Ishikawa (cell line): ENCODE data around the gene SNED1.

ENCODE experiments used
- CEBPB ChIP-seq: IDR thresholded peaks from 2 replicates; pipeline ENCODE4 v1.6.1; 2012
- CREB1 ChIP-seq: IDR thresholded peaks from 2 replicates; pipeline ENCODE4 v1.6.1; 2012; ENCODE audit warnings: low read depth
- EGR1 ChIP-seq: IDR thresholded peaks from 2 replicates; pipeline ENCODE4 v1.6.1; 2012
- EP300 ChIP-seq: IDR thresholded peaks from 2 replicates; pipeline ENCODE4 v1.6.1; 2012; ENCODE audit warnings: borderline replicate concordance
- FOXM1 ChIP-seq: IDR thresholded peaks from 2 replicates; pipeline ENCODE4 v1.6.1; 2012; ENCODE audit warnings: low read depth, borderline replicate concordance
- MAX ChIP-seq: IDR thresholded peaks from 2 replicates; pipeline ENCODE4 v1.6.1; 2012
- NFIC ChIP-seq: IDR thresholded peaks from 2 replicates; pipeline ENCODE4 v1.6.1; 2012
- RAD21 ChIP-seq: IDR thresholded peaks from 2 replicates; pipeline ENCODE4 v1.6.1; 2012; ENCODE audit warnings: low read depth
- REST ChIP-seq: IDR thresholded peaks from 2 replicates; pipeline ENCODE4 v1.6.1; 2012; ENCODE audit warnings: low read depth, mild to moderate bottlenecking
- TAF1 ChIP-seq: IDR thresholded peaks from 2 replicates; pipeline ENCODE4 v1.6.1; 2012; ENCODE audit warnings: low read depth, mild to moderate bottlenecking
- TCF12 ChIP-seq: IDR thresholded peaks from 2 replicates; pipeline ENCODE4 v1.6.1; 2012; ENCODE audit warnings: low read depth
- TEAD4 ChIP-seq: IDR thresholded peaks from 2 replicates; pipeline ENCODE4 v1.6.1; 2012
- YY1 ChIP-seq: IDR thresholded peaks from 2 replicates; pipeline ENCODE4 v1.6.1; 2012; ENCODE audit warnings: low read depth
- TF ChIP-seq, protein P1 (sequence below): IDR thresholded peaks from 2 replicates; pipeline ENCODE4 v1.6.1; 2012

GRCh38 chr2:241065355-241065803 lies 67.0 kb downstream of the SNED1 start:
- TF ChIP-seq EGR1: no peak
- TF ChIP-seq FOXM1: no peak
- TF ChIP-seq REST: no peak
- TF ChIP-seq RAD21: no peak
- no peak for TF ChIP-seq CREB1
- TF ChIP-seq TEAD4: no peak
- TF ChIP-seq EP300: no peak
- no peak for TF ChIP-seq YY1
- no peak for TF ChIP-seq TCF12
- TF ChIP-seq CEBPB: no peak
- no peak for TF ChIP-seq NFIC
- TF ChIP-seq TAF1: no peak
- TF ChIP-seq, protein P1, sequence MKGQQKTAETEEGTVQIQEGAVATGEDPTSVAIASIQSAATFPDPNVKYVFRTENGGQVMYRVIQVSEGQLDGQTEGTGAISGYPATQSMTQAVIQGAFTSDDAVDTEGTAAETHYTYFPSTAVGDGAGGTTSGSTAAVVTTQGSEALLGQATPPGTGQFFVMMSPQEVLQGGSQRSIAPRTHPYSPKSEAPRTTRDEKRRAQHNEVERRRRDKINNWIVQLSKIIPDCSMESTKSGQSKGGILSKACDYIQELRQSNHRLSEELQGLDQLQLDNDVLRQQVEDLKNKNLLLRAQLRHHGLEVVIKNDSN: no peak
- no peak for TF ChIP-seq MAX
